NT2/D1 (cell line): ENCODE data around the gene SPATA20.

Source experiments
- YY1 ChIP-seq: IDR thresholded peaks from 2 replicates; pipeline ENCODE4 v1.6.1; 2011; ENCODE audit not compliant: insufficient read length, insufficient read depth
- ZNF274 ChIP-seq: IDR thresholded peaks from 2 replicates; pipeline ENCODE4 v1.6.1; 2011; ENCODE audit warnings: mild to moderate bottlenecking, low read depth, low read length

DNA sequence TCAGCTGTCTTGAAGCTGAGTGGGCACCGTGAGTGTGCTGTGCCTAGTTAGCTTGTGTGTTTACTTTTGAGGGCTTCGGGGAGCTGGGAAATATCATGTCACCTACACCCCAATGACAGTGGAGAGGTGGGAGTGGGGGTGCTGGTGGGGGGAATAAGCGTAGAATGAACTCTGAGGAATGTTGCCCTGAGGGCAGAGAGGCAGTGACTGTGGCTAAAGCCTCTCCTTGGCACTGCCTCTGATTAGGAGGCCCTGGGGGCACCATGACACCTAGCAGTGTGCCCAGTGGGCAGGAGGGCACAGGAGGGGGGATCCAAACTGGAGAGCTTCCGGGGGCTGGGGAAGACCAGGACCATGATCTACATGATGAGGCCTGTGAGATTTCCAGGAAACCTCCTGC, 38.4 kb downstream of the SPATA20 start:
- no peak for TF ChIP-seq ZNF274
- no peak for TF ChIP-seq YY1
